ENCODE measurements around the gene SLC28A1.

Gene SLC28A1

DNA sequence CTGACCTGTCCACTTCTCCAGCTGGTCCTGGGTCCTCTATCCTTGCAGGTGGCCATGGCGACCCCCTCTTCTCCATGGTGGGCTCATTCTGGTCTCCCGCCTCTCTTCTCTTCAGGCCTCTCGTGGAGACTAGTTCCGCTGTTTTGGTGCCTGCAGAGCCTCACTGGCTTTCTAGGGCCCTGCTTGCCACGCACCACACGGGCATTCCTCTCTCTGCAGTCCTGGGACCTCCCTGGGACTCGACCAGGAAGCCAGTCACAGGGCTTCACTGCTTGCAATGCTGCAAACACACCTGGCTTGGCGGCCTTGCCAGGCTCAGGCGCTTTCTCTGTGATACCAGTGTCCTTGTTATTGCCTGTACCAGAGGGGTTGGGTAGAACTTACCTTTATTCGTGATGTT, 9.1 kb downstream of the SLC28A1 start:
- no peak overlapping the region for H3K27ac ChIP-seq
- TF ChIP-seq, protein P1, sequence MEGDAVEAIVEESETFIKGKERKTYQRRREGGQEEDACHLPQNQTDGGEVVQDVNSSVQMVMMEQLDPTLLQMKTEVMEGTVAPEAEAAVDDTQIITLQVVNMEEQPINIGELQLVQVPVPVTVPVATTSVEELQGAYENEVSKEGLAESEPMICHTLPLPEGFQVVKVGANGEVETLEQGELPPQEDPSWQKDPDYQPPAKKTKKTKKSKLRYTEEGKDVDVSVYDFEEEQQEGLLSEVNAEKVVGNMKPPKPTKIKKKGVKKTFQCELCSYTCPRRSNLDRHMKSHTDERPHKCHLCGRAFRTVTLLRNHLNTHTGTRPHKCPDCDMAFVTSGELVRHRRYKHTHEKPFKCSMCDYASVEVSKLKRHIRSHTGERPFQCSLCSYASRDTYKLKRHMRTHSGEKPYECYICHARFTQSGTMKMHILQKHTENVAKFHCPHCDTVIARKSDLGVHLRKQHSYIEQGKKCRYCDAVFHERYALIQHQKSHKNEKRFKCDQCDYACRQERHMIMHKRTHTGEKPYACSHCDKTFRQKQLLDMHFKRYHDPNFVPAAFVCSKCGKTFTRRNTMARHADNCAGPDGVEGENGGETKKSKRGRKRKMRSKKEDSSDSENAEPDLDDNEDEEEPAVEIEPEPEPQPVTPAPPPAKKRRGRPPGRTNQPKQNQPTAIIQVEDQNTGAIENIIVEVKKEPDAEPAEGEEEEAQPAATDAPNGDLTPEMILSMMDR (conservative IDR thresholded peaks at IDR 0.05), result no peak

DNA sequence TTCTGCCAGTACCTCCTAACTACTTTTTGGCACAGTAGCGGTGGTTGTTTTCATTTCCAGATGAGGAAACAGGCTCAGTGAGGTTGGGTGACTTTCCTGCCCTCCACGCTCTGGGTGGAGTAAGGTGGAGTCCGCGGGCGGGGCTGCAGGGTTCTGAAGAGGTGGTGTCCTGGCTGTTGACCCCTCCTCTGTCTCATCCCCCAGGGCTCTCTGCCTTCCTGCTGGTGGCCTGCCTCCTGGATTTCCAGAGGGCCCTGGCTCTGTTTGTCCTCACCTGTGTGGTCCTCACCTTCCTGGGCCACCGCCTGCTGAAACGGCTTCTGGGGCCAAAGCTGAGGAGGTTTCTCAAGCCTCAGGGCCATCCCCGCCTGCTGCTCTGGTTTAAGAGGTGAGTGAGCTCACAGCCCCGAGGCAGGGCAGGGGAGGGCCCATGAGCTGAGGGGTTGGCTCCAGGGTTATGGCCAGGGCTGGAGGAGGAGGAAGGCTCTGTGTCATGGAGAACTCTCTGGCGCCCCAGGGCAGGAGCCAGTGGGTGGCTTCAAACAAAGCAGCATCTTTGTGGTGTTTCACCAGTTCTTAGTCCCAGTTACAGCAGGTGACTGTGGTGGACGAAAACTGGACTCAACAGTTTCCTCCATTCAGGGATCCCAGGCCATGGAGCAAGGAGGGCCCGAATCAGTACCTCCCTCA, 10.4 kb downstream of the SLC28A1 start:
- H3K27ac ChIP-seq, result no peak overlapping the region
- TF ChIP-seq, protein P1 (conservative IDR thresholded peaks at IDR 0.05), result no peak

DNA sequence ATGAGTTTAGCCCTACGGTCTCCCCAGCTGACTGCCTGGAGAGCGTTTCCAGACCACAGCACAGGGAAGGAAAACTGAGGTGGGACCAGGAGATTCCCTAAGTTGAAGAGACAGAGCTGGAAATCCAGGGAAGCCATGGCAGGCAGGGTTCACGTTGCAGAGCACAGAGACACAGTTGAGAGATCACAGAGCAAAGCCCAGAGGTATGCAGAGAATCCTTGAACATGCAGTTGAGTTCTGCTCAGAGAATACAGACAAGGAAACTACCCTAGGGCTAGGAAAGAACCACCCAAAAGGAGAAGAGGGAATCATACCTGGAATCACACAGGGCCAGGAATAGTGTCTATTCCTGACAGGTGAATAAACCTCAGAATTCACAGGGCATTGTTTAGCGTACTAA, 14.3 kb downstream of the SLC28A1 start:
- TF ChIP-seq, protein P1 (conservative IDR thresholded peaks at IDR 0.05), result no peak
- no peak overlapping the region for H3K27ac ChIP-seq

DNA sequence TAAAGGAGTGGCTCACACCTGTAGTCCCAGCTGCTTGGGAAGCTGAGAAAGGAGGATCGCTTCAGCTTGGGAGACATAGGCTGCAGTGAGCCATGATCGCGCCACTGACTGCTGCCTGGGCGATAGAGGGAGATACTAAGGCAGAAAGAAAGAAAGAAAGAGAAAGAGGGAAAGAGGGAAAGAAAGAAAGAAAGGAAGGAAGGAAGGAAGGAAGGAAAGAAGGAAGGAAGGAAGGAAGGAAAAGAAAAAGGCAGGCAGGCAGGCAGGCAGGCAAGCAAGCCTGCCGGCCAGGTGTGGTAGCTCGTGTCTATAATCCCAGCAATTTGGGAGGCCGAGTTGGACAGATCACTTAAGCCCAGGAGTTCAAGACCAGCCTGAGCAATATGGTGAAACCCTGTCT, 15.3 kb downstream of the SLC28A1 start:
- TF ChIP-seq, protein P1 (conservative IDR thresholded peaks at IDR 0.05), result no peak

DNA sequence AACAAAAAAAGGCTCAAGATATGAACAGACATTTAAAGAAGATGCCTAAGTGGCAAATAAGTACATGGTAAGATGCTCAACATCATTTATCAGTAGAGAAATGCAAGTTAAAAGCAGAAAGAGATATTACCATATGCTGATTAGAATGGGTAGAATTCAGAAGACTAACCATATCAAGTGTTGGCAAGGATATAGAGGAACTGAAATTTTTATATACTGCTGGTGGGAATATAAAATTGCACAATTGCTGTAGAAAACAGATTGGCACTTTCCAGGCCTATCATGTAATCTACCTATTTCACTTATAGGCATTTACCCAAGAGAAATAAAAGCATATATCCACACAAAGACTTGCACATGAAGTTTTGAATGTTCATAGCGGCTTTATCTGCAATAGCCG, 17.1 kb downstream of the SLC28A1 start:
- TF ChIP-seq, protein P1 (conservative IDR thresholded peaks at IDR 0.05), result no peak
- no peak overlapping the region for H3K27ac ChIP-seq

More for the DNA sequence above, 15.3 kb downstream of the SLC28A1 start:
- no peak overlapping the region for H3K27ac ChIP-seq

DNA sequence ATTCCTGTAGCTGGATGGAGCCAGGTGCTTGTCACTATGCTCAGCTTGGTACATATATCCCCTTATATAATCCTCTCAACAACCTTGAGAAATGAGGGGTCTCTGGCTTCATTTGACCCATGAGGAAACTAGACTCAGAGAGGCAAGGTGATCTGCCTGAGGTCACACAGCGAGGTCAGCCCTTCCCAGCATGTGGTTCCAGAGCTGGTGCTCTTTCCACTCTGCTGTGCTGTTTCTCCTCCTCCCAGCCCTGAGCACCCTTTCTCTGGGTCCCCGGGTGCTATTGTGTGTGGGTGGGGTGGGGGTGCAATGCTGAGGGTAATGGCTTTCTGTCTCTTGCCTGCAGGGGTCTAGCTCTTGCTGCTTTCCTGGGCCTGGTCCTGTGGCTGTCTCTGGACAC, 19.3 kb downstream of the SLC28A1 start:
- H3K27ac ChIP-seq, result no peak overlapping the region

DNA sequence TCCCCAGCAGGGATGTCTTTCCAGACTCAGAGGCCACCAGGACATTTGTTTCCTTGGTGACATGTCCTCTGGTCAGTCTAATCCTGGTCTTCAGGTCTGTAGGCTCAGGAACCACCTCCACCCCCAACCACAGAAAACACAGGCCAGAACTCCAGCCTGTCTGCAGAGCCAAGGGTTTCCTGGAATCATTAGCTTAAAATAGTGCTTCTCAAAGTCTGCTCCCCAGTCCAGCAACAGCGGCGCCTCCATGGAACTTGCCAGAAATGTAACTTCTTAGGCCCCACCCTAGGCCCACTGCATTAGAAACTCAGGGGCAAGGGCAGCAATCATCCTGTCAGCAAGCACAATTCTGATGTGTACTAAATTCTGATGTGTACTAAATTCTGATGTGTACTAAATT, 20.0 kb downstream of the SLC28A1 start:
- TF ChIP-seq, protein P1 (conservative IDR thresholded peaks at IDR 0.05), result no peak
- no peak overlapping the region for H3K27ac ChIP-seq

More for the DNA sequence above, 19.3 kb downstream of the SLC28A1 start:
- TF ChIP-seq, protein P1 (conservative IDR thresholded peaks at IDR 0.05), result no peak

Data from VCaP (cell line).